HG02798 (cell line): ENCODE results near the gene PLK5.

Source experiments
- ATAC-seq: cut with Tn5 transposase; IDR thresholded peaks from one replicate; pipeline ENCODE4 v1.9.1; 2021; ENCODE audit warnings: mild to moderate bottlenecking; ENCODE audit not compliant: unreplicated experiment, poor library complexity

The PLK5 gene

GRCh38 chr19:1574354-1575136 lies 50.7 kb downstream of the PLK5 start:
- no peak for ATAC-seq

GRCh38 chr19:1575323-1576241 lies 51.7 kb downstream of the PLK5 start:
- no peak for ATAC-seq

DNA sequence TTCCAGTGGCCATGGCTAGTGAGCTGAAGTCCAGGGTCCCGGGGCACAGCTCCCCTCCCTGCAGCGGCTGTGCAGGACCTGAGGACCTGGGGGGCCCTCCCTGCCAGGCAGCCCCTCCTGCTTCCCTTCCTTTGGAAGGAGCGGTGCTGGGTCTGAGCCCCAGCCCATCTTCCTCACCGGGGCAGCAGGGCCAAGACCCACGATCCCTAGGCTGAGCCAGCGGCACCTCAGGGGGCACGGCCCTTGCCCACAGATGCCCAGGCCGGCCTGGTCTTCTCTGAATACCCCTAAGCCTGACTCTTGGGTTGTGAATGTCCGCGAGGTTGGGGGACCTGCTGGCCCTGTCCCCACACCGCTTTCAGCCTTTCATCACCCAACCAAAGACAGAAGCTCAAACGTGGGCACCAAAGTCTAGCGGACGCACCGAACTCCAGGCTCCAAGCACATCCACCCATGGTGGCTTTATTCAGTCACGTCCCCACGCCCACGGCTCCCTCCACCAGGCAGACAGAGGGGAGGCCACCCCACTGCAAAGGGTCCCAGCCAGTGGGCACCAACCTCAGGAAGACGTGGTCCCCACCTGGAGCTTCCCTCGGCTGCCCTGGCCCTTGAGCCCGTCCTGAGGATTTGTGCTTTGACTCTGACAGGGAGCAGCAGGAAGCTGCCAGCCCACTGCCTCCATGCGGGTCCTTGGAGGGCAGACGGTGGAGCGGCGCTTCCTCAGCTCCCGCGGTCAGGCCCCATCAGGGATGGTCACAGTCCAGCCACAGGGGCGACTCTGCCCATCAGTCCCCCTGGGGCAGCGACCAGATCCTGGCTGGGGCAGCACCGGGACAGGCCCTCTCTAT lies 52.6 kb downstream of the PLK5 start:
- no peak for ATAC-seq

DNA sequence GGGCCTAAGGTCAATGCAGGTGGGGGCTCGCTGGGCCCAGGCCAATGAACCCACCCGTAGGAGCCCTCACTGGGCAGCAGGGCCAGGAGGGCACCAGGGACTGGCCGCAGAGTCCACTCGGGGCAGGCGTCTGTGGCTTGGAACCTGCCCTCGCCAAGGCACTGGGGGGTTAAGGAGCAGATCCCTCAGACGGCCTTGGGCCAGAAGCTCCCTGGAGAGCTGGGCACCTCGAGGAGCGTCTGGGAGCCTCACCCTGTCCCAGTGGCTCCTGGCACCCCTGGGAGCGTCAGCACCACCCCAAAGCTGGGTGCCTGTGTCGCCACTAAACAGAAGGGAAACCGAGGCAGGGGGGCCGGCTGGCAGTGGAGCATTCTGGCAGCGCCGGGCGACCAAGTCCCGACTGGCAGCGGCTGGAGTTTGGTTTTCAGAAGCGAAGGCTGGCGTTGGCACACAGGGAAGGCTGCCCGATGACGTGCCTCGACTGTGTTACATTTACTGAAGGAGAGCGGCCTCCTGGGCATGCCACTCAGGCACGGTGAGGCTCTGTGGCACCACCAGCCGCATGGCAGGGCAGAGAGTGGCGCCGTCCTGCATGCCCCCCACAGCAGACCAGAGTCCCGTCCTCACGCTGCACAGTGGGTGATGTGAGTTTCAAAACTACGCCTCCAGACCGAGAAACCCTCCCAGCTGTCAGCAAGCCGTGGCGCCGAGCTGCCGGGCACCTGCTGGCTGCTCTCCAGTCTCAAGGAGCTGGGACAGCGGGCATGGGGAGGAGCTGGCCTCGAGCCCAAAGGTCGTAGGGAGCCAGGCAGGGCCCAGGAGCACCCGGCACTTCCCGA lies 53.4 kb downstream of the PLK5 start:
- ATAC-seq: no peak

GRCh38 chr19:1577929-1578618 lies 54.2 kb downstream of the PLK5 start:
- no peak for ATAC-seq

DNA sequence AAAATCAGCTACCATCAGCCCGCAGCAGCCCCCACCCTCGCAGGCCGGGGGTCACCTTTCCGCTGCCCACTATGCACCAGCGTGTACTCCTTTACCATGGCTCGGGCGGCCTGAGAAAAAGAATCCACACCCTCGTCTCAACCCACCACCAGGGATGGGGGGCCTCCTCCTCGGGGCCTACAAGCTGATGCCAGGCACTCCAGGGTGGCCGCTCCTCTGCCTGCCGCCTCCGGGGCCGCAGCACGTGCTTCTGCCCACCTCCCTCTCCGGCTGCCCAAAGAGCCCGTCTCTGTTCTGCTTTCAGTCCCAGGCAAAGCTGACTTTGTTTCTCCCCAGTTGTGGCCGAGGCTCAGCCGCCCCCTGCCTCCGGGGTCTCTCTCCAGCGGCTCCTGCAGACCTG lies 55.3 kb downstream of the PLK5 start:
- no peak for ATAC-seq

DNA sequence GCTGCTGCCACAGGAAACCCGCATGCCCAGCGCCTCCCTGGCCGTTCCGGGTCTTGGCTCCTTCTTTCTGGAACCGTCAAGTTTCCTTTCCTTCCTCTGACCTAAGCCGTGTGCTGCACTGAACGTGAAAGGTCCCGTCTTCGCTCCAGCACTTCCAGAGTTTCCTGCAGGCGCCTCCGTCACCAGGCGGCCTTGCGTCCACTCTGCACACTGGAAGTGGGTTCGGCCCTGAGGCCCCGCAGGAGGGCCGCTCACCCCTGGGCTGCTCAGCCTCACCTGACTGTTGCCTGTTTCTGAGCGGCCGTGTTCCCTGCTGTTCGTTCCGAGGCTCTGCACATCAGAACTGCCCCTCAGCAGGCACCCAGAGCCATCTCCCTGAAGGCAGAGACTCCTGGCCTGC lies 56.5 kb downstream of the PLK5 start:
- ATAC-seq: no peak

DNA sequence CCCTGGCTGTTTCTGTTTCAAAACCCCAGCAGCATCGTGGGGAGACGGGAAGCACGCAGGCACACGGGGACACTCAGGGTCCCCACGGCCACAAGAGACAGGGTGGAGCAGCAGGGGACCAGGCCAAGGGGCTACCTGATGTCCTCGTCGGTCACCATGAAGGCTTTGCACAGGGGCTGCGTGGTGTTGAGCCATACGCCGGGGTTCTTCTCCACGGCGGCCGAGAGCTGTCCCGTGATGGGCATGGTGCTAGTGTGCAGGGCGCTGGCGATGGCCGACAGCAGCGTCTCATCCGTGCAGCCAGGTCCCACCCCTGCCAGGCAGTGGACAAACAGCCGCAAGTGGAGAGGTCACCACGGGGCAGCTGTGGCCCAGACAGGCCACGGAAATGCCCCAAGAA lies 57.1 kb downstream of the PLK5 start:
- ATAC-seq: no peak

DNA sequence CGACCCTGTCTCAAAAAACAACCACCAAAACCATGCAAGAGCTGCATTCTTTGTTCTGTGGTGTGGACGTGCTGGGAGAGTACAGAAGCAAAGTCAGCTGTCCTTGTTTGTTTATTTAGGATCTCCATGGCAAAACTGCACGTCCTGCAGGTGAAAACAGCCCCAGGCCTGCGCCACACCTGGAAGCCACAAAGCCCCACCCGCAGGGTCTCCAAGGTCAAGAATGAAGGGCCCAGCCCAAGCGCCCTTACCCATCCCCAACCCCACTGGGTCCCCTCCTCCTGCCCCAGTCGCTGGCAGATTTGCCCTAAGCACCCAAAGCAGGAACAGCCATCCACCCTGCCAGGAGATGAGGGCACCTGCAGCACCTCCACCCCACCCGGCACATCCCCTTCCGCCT lies 58.3 kb downstream of the PLK5 start:
- no peak for ATAC-seq

DNA sequence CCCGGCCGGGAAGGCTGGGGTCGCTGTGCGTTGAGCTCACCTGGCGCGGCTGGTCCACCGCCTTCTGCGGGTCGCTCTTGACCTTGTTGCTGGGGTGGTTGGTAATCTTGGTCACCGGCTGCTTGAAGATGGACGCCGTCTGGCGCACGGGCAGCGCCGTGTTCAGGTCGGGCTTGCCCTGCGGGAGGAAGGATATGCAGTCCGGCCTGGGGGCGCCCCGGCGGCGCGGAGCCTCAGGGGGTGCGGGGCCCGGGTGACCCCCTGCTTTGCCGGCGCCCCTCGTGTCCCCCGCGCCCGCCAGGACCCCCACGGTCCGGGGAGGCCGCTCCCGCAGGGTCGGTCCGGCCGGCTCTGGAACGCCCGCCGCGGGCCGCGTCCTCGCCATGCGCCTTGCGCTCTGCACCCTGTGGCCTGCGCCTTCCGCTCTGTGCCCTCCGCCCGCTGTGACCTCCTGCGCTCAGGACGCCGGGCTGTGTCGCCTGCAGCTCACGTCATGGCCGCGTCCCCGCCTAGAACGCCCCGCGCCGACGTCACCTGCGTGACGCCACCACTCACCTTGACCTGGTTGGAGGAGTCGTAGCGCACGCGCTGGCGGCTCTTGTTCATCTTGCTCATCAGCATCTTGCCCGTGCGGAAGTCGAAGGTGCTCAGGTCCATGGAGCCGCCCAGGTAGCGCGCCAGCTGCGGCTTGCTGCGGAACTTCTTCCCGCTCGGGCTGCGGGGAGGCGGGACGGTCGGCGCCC lies 60.8 kb downstream of the PLK5 start:
- no peak for ATAC-seq

- ATAC-seq: no peak
Observed at GRCh38 chr19:1585243-1585580, 61.3 kb downstream of the PLK5 start.
